Fibroblast of skin of abdomen (primary cell): ENCODE data around the gene MED13L.
"Not testable (repeated sequence)": the region's sequence is repeated elsewhere in the genome, so short reads cannot be mapped to it uniquely, and the experiment has no call there.

ENCODE experiments used
- DNase-seq: peaks from one replicate; pipeline ENCODE4 v3.0.0-alpha.2; 2013

Gene MED13L

GRCh38 chr12:116150001-116150400 lies 127.5 kb downstream of the MED13L start:
- no peak for DNase-seq

- no peak for DNase-seq
Observed at GRCh38 chr12:116148844-116149243, 128.6 kb downstream of the MED13L start.

- no peak for DNase-seq
Observed at GRCh38 chr12:116146386-116146785, 131.1 kb downstream of the MED13L start.

GRCh38 chr12:116145451-116145850 lies 132.0 kb downstream of the MED13L start:
- no peak for DNase-seq

GRCh38 chr12:116144384-116144783 lies 133.1 kb downstream of the MED13L start:
- no peak for DNase-seq

DNA sequence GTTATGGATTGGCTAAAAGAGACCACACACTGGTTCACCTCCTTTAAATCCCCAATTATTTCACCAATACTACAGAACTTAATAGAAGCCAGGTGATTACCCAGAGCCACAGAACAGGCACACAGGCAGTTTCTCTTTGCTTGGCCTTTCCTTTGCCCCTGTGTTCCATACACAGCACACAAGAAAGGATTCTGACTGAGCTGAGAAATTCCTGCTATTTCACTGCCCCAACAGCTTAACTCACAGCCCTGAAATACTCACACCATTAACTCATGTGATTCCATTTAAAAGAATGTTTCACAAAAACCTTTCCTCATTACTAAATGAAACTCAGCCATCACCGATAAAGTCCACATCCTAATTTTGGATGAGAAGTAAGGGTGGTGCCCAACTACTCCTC lies 133.6 kb downstream of the MED13L start:
- peak; percentile 78 for DNase-seq

- DNase-seq: peak; percentile 77
Observed at GRCh38 chr12:116142936-116143898, 134.3 kb downstream of the MED13L start.

- DNase-seq: no peak
Observed at GRCh38 chr12:116141833-116142162, 135.7 kb downstream of the MED13L start.

- no peak for DNase-seq
Observed at GRCh38 chr12:116141110-116141832, 136.2 kb downstream of the MED13L start.

GRCh38 chr12:116140529-116140928 lies 137.0 kb downstream of the MED13L start:
- no peak for DNase-seq

DNA sequence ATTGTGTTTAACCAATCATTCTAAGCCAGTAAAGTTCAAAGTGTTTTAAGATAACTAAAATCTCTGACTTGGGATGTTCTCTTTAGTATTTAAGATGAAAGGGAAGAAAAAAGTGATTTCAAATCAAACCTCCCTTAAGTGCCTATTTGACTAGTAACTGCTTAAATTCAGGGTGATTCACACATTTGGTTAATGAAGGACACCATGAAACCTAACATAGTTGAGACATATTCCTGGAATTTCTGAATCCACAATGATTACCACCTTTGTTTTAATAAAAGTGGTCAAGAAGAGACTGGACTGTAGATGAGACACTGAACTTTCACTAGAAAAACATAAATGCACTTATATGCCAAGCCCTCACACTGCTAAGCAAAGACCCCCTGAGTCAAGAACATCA lies 138.7 kb downstream of the MED13L start:
- peak; percentile 39 for DNase-seq

DNA sequence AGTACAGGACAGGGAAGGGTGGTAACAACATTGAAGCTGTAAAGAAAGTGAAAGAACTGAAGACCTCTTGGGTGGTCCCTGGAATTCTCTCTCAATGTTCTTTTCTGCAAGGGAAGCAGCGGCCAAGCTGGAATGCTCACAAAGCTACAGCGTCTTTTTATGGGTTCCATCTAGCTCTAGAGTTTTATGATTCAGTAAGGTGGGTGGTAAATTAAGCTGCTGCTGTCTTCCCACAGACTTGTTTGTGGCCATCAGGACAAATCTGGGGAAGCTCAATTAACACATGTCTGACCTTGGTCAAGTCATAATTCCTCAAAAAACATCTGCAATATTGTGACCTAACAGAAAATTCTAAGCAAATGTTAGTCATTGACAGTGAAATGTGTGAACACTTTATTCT lies 139.1 kb downstream of the MED13L start:
- DNase-seq: peak; percentile 82

DNA sequence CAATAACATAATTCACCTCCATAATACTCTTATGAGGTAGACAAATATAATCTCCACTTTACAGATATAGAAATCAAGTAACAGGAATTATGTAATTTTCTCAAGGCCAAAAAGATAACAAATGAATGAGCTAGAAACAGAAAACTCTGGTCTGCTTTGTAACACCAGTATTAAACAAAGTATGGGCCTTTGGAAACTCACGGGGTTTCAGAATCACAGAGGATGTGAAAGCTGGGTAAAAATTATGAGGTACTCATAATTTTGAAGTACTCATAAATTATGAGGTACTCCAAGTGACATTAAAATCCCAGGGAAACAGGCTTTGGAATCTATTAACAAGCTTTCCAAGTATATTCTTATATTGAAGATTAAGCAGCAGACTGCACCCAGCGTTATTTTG lies 140.2 kb downstream of the MED13L start:
- DNase-seq: no peak

DNA sequence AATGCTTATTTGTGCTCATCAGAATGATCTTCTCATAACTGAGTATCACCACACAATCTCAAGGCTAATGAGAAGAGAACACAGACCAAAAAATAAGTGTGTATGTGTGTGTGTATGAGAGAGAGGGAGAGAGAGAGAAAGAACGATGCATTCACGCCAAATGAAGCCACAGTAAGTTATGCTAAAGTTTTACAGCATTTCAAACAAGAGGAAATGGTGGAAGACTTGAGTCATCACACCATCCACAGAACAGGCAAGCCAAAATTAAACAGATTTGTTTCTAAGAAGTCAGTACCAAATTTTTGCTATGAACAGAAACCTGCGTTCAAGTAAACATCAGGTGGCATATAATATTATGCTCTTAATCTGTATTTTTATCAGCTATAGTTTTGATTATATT lies 141.2 kb downstream of the MED13L start:
- peak; percentile 69 for DNase-seq

- peak; percentile 63 for DNase-seq
Observed at GRCh38 chr12:116135209-116135930, 142.1 kb downstream of the MED13L start.

DNA sequence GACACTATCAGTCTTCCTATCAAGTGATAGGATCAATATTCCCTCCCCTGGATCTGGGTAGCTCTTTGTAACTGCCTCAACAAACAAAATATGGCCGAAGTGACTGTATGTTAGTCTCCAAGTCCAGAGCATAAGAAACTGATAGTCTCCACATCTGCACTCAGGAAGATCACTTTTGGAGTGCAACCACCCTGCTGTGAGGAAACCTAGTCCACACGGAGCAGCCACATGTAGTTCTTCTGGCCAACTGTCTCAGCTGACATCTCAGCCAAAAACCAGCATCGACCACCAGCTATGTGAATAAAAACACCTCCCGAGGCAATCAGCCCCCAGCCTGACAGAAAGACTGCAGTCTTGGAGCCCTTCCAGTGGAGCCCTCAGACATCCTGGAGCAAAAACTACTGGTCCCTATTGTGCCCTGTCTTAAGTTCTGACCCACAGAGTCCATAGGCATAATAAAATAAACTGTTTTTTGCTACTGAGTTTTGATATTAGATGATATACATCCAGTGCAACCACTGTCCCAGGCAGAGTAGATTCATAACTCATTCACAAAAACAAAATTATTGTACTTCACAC lies 143.8 kb downstream of the MED13L start:
- DNase-seq: no peak

DNA sequence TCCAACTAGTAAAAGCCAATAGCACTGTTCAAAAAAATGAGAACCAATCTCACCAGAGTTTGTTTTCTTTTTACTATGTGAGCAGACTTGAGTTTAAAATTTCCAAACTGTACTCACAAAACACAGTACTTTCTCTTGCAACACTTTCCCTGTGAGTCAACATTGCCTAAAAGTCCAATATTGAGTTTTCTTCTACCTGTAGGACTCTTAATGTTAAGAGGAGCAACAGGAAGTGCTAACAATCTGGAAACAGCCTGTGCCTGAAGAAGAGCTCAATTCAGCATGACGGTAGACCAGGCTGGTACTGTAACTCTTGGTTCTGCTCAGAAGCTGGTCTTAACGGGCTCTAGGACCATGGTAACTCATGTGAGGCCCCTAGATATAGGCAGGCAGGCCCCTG lies 144.3 kb downstream of the MED13L start:
- DNase-seq: no peak

- DNase-seq: not testable (repeated sequence)
Observed at GRCh38 chr12:116131987-116132386, 145.5 kb downstream of the MED13L start.

- no peak for DNase-seq
Observed at GRCh38 chr12:116131176-116131575, 146.3 kb downstream of the MED13L start.

GRCh38 chr12:116130431-116130830 lies 147.1 kb downstream of the MED13L start:
- DNase-seq: peak; percentile 80

- DNase-seq: no peak
Observed at GRCh38 chr12:116128779-116129178, 148.7 kb downstream of the MED13L start.

- no peak for DNase-seq
Observed at GRCh38 chr12:116127859-116128258, 149.6 kb downstream of the MED13L start.

- no peak for DNase-seq
Observed at GRCh38 chr12:116126610-116127009, 150.9 kb downstream of the MED13L start.
